A549 (cell line): Measurements from ENCODE around the gene NFE2L2. TPM values are rescaled to one million over a fixed set of nuclear protein-coding genes. Genes with fewer than 3 reads are reported as not detected.

ENCODE experiments used
- ATAC-seq, 2 experiments: fragments of 200-7000 bp in 1 of 2; fragments of >200 bp in 1 of 2; cut with Nextera tagmentation in 1 of 2; cut with Tn5 transposase in 1 of 2; 3 replicates each; pipeline versions ENCODE4 v1.8.0 to v1.9.1; 2018 to 2020; ENCODE audit warnings: mild to moderate bottlenecking in 1 of 2, moderate library complexity in 1 of 2
- CTCF ChIA-PET: fragments of 300-600 bp; sonication (Branson Sonifier 250); formaldehyde crosslinking; extraction: SDS; loops from one replicate; lab custom pipeline; 2021; ENCODE audit warnings: antibody characterized with exemption, inconsistent platforms; lab: Yijun Ruan, JAX
- POLR2A ChIA-PET: fragments of 350-600 bp; formaldehyde crosslinking; extraction: SDS; loops from one replicate; lab custom pipeline; 2021; ENCODE audit warnings: antibody characterized with exemption, inconsistent platforms; lab: Yijun Ruan, JAX
- DNase-seq, 2 experiments: peaks; one replicate each; pipeline versions ENCODE4 v3.0.0 to v3.0.0-alpha.2; 2011 to 2016; ENCODE audit warnings: low read depth in 1 of 2, low spot score in 1 of 2
- FAIRE-seq: peaks from 2 replicates; lab custom pipeline; 2011; peaks lifted over from hg19 to GRCh38; lab: Jason Lieb, UNC
- H3K27ac ChIP-seq, 2 experiments: fragments of >200 bp; sonication (Bioruptor Twin); formaldehyde crosslinking; 3 replicates each; pipeline ENCODE4 v1.5.1; 2016 to 2017
- H3K4me1 ChIP-seq: fragments of >200 bp; sonication (Bioruptor Twin); formaldehyde crosslinking; 3 replicates; pipeline ENCODE4 v1.6.1; 2016
- H3K4me2 ChIP-seq: fragments of >200 bp; sonication (Bioruptor Twin); formaldehyde crosslinking; 3 replicates; pipeline ENCODE4 v1.6.1; 2016
- H3K4me3 ChIP-seq: fragments of >200 bp; sonication (Bioruptor Twin); formaldehyde crosslinking; 3 replicates; pipeline ENCODE4 v1.5.1; 2016
- H3K9me3 ChIP-seq: fragments of >200 bp; sonication (Bioruptor Twin); formaldehyde crosslinking; 3 replicates; pipeline ENCODE4 v1.6.1; 2016
- CBX8 ChIP-seq: fragments of 200-600 bp; sonication (generic); IDR thresholded peaks from 2 replicates; pipeline ENCODE4 v1.6.1; 2016
- ELK1 ChIP-seq: fragments of 150-350 bp; IDR thresholded peaks from 2 replicates; pipeline ENCODE4 v1.6.1; 2014; ENCODE audit warnings: low read depth, mild to moderate bottlenecking, low read length
- FOSL2 ChIP-seq, 2 experiments: fragments of 450-650 bp in 1 of 2; fragments of >200 bp in 1 of 2; sonication (Bioruptor Twin) in 1 of 2; formaldehyde crosslinking; IDR thresholded peaks; 2 replicates each; pipeline versions ENCODE4 v1.5.0 to v1.6.1; 2016 to 2020; ENCODE audit warnings: mild to moderate bottlenecking in 1 of 2, moderate library complexity in 1 of 2
- GATA3 ChIP-seq: IDR thresholded peaks from 2 replicates; pipeline ENCODE4 v1.6.1; 2012; ENCODE audit warnings: borderline replicate concordance
- HES2 ChIP-seq: fragments of >200 bp; sonication (Bioruptor Twin); formaldehyde crosslinking; IDR thresholded peaks from 2 replicates; pipeline ENCODE4 v1.6.1; 2016
- HEYL ChIP-seq: fragments of 250-450 bp; sonication (Bioruptor Pico); IDR thresholded peaks from 2 replicates; pipeline ENCODE4 v1.8.0; 2021; ENCODE audit warnings: mild to moderate bottlenecking, moderate library complexity
- HOXA7 ChIP-seq: fragments of 250-450 bp; sonication (Bioruptor Pico); IDR thresholded peaks from 2 replicates; pipeline ENCODE4 v1.5.0; 2020; ENCODE audit warnings: mild to moderate bottlenecking, moderate library complexity
- JUNB ChIP-seq: fragments of >200 bp; sonication (Bioruptor Twin); formaldehyde crosslinking; IDR thresholded peaks from 2 replicates; pipeline ENCODE4 v1.6.1; 2016
- KDM5A ChIP-seq: fragments of 200-600 bp; sonication (generic); IDR thresholded peaks from 2 replicates; pipeline ENCODE4 v1.6.1; 2016; ENCODE audit warnings: antibody characterized with exemption, mild to moderate bottlenecking
- MAFK ChIP-seq: fragments of 450-650 bp; IDR thresholded peaks from 2 replicates; pipeline ENCODE4 v1.6.1; 2014; ENCODE audit not compliant: partially characterized antibody
- MAZ ChIP-seq: fragments of 150-350 bp; IDR thresholded peaks from 2 replicates; pipeline ENCODE4 v1.6.1; 2014; ENCODE audit warnings: antibody characterized with exemption, low read depth, low read length, borderline replicate concordance
- RAD21 ChIP-seq, 2 experiments: fragments of >200 bp in 1 of 2; sonication (Bioruptor Twin) in 1 of 2; formaldehyde crosslinking in 1 of 2; IDR thresholded peaks in 1 of 2; conservative IDR thresholded peaks in 1 of 2; 2 replicates in 1 of 2; 3 replicates in 1 of 2; pipeline ENCODE4 v1.6.1; 2012 to 2018; ENCODE audit warnings: inconsistent platforms in 1 of 2
- RFX5 ChIP-seq: fragments of 450-650 bp; IDR thresholded peaks from 2 replicates; pipeline ENCODE4 v1.7.1; 2014; ENCODE audit warnings: antibody characterized with exemption, mild to moderate bottlenecking, moderate library complexity
- USF2 ChIP-seq: fragments of 450-650 bp; IDR thresholded peaks from 2 replicates; pipeline ENCODE4 v1.6.1; 2014; ENCODE audit warnings: antibody characterized with exemption
- ZC3H11A ChIP-seq: fragments of 450-650 bp; IDR thresholded peaks from 2 replicates; pipeline ENCODE4 v1.6.1; 2014; ENCODE audit warnings: antibody characterized with exemption, mild to moderate bottlenecking
- WGBS: methylation state at CpG from one replicate; pipeline ENCODE4 v1.1.6; 2017; ENCODE audit errors: missing lambda C conversion rate; 5-methylcytosine and 5-hydroxymethylcytosine counted together
- polyA plus RNA-seq, 4 experiments: library from polyadenylated mRNA; depleted of rRNA in 3 of 4; stranded (reverse); fragments of >200 nt; fragmentation: RNase III in 1 of 4; extraction: RNeasy Plus Mini Kit Qiagen cat#74134 plus additional on column Dnase treatment in 1 of 4; gene quantifications; 2 replicates in 3 of 4; 3 replicates in 1 of 4; pipeline ENCODE4 v1.2.3, GENCODE V29; 2011 to 2017
- TF ChIP-seq, protein P1 (sequence below): IDR thresholded peaks from 2 replicates; pipeline ENCODE4 v1.6.1; 2012; ENCODE audit warnings: low read depth, borderline replicate concordance
- TF ChIP-seq, protein P2 (sequence below): fragments of 250-450 bp; sonication (Bioruptor Pico); IDR thresholded peaks from 2 replicates; pipeline ENCODE4 v1.5.0; 2021; ENCODE audit warnings: mild to moderate bottlenecking, moderate library complexity, borderline replicate concordance
- TF ChIP-seq, protein P3 (sequence below): fragments of >200 bp; sonication (Bioruptor Twin); formaldehyde crosslinking; IDR thresholded peaks from 3 replicates; pipeline ENCODE4 v1.6.1; 2016
- TF ChIP-seq, protein P4 (sequence below): fragments of 200-600 bp; sonication (generic); IDR thresholded peaks from 2 replicates; pipeline ENCODE4 v1.6.1; 2016; ENCODE audit warnings: antibody characterized with exemption, mild to moderate bottlenecking, moderate library complexity

Gene NFE2L2
- polyA plus RNA-seq, 2 of the 4 experiments (the other 2 are of a cell fraction): 65.8 to 146 TPM

DNA sequence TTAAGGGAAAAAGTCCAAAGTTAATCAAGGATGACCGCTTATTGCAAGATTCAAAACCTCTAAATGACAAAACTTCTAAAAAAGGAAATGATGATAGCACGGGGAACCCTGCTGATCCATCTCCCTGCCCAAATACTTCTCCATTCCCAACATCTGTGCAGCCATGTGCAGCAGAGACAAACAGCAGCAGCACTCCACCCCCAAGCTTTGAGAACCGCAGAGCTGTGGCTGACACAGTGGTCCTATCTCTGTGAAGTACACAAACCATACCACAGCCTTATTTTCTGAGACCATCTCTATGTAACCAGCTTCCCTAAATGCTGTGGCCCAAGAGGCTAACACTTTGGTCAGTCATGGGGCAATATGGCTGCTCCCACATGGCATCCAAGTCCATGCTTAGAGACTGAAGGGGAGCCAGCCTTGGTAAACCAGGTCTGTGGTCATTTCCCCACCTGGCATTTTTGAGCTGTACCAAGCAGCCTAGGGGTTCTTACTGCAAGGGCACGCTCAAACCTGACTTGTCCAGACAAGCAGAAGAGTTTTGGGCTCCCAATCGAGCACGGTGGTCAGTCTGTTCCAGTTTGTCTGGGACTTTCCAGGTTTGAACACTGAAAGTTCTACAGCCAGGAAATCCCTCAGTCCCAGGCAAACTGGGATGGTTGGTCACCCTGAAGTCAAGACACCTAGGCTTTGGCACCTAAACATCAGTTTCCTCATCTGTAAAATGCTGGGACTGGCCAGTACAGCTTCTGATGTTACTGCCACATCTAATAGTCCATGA is 17.1 kb upstream of the NFE2L2 start:
- ChIA-PET CTCF (interaction anchor here (0.6 to 5.9 kb wide), 8 partner anchors 9 to 644 kb away, joined by 3 to 37 read pairs (median 4); partner anchors contain the start of gene NFE2L2), POLR2A (interaction anchor here (0.8 kb wide), 1 partner anchor 17 kb away, joined by 4 read pairs; the partner anchor contains the start of gene NFE2L2)
- Histone ChIP-seq H3K9me3 (no peaks in the 10 kb centered on the region), H3K4me2 (no peak overlapping the region), H3K4me3 (no peak overlapping the region), H3K4me1 (peaks cover 12% of the 10 kb centered on the region; the same call in 2 of the 3 replicates), H3K27ac (peak overlapping the region in 1 of 2 experiments; percentile 50; a peak in 2 of 6 replicates)
- no peak for TF ChIP-seq MAFK
- TF ChIP-seq, protein P1, sequence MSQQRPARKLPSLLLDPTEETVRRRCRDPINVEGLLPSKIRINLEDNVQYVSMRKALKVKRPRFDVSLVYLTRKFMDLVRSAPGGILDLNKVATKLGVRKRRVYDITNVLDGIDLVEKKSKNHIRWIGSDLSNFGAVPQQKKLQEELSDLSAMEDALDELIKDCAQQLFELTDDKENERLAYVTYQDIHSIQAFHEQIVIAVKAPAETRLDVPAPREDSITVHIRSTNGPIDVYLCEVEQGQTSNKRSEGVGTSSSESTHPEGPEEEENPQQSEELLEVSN: no peak
- no peak for TF ChIP-seq RFX5
- TF ChIP-seq HEYL: no peak
- TF ChIP-seq GATA3: no peak
- no peak for TF ChIP-seq USF2
- no peak for TF ChIP-seq KDM5A
- no peak for TF ChIP-seq ZC3H11A
- TF ChIP-seq ELK1: no peak
- no peak for TF ChIP-seq HES2
- TF ChIP-seq, protein P2, sequence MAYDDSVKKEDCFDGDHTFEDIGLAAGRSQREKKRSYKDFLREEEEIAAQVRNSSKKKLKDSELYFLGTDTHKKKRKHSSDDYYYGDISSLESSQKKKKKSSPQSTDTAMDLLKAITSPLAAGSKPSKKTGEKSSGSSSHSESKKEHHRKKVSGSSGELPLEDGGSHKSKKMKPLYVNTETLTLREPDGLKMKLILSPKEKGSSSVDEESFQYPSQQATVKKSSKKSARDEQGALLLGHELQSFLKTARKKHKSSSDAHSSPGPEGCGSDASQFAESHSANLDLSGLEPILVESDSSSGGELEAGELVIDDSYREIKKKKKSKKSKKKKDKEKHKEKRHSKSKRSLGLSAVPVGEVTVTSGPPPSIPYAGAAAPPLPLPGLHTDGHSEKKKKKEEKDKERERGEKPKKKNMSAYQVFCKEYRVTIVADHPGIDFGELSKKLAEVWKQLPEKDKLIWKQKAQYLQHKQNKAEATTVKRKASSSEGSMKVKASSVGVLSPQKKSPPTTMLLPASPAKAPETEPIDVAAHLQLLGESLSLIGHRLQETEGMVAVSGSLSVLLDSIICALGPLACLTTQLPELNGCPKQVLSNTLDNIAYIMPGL (CRISPR knock-in tag): no peak
- TF ChIP-seq CBX8: no peak
- TF ChIP-seq HOXA7 (CRISPR knock-in tag): no peak
- TF ChIP-seq, protein P3, sequence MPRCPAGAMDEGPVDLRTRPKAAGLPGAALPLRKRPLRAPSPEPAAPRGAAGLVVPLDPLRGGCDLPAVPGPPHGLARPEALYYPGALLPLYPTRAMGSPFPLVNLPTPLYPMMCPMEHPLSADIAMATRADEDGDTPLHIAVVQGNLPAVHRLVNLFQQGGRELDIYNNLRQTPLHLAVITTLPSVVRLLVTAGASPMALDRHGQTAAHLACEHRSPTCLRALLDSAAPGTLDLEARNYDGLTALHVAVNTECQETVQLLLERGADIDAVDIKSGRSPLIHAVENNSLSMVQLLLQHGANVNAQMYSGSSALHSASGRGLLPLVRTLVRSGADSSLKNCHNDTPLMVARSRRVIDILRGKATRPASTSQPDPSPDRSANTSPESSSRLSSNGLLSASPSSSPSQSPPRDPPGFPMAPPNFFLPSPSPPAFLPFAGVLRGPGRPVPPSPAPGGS: no peak
- TF ChIP-seq, protein P4, sequence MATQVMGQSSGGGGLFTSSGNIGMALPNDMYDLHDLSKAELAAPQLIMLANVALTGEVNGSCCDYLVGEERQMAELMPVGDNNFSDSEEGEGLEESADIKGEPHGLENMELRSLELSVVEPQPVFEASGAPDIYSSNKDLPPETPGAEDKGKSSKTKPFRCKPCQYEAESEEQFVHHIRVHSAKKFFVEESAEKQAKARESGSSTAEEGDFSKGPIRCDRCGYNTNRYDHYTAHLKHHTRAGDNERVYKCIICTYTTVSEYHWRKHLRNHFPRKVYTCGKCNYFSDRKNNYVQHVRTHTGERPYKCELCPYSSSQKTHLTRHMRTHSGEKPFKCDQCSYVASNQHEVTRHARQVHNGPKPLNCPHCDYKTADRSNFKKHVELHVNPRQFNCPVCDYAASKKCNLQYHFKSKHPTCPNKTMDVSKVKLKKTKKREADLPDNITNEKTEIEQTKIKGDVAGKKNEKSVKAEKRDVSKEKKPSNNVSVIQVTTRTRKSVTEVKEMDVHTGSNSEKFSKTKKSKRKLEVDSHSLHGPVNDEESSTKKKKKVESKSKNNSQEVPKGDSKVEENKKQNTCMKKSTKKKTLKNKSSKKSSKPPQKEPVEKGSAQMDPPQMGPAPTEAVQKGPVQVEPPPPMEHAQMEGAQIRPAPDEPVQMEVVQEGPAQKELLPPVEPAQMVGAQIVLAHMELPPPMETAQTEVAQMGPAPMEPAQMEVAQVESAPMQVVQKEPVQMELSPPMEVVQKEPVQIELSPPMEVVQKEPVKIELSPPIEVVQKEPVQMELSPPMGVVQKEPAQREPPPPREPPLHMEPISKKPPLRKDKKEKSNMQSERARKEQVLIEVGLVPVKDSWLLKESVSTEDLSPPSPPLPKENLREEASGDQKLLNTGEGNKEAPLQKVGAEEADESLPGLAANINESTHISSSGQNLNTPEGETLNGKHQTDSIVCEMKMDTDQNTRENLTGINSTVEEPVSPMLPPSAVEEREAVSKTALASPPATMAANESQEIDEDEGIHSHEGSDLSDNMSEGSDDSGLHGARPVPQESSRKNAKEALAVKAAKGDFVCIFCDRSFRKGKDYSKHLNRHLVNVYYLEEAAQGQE: no peak
- no peak for TF ChIP-seq JUNB
- TF ChIP-seq MAZ: no peak
- TF ChIP-seq FOSL2 (IDR thresholded peaks at IDR 0.05): no peak
- no peak for TF ChIP-seq FOSL2 (CRISPR knock-in tag; IDR thresholded peaks at IDR 0.05)
- TF ChIP-seq RAD21 (conservative IDR thresholded peaks at IDR 0.05 in 1 of 2, IDR thresholded peaks at IDR 0.05 in 1 of 2): no peak
- no peak for FAIRE-seq
- WGBS: 96% methylated on average over 6 of the region's 6 CpGs
- peak in 1 of 2 experiments; percentile 28; a peak in 2 of 6 replicates for ATAC-seq
- no peak for DNase-seq
